ENCODE data around the gene SS18L1.

DNA sequence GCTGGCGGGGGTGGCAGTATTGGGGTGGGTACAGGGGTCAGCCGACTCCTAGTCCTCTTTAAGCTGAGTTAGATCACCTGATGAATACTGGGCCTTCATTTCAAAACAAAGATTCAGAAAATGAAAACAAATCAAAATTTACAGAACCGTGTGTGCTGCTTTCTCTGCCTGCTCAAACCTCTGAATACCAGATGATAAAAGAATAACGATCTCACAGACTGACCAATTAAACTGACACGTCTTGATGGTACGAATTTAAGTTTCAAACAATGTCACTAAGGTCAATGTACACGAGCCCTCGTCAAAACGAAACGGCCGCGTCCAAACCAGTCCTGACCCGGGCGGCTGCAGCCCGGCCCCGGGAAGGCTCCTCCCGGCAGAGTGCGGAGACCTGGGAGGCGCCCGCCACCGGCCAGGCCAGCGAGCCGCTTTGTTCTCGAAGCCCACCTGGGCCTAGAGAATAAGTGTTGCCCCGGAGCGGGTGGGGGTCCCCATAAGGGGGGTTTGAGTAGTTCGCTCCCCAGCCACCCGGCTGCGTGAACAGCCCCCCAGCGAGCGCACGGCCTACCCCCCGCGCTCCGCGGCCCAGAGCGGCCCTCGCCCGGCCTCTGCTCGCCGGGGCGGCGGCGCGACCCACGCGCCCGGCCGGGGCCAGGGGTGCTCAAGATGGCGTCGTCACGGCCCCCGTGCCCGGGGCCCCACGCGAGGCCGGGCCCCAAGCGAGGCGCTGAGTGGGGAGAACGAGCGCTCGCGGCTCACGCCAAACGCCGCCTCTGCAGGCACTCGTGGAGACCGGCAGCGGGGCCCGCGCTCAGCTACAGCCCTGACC, 1.1 kb upstream of the SS18L1 start:
- TF ChIP-seq CTCF (IDR thresholded peaks at IDR 0.05 in 8 of 11, conservative IDR thresholded peaks at IDR 0.05 in 3 of 11) (no peak), POLR2A (IDR thresholded peaks at IDR 0.05) (no peak)

Measured in spleen (tissue), 7 donors.